K562 (cell line): ENCODE results near the gene UCKL1. TPM values are rescaled to one million over a fixed set of nuclear protein-coding genes. Genes with fewer than 3 reads are reported as not detected.

Experiments used
- PKNOX1 ChIP-seq: fragments of 450-650 bp; IDR thresholded peaks from 2 replicates; pipeline ENCODE4 v1.6.1; 2016
- ZBTB40 ChIP-seq, 2 experiments: fragments of 450-650 bp in 1 of 2; sonication (generic) in 1 of 2; formaldehyde crosslinking in 1 of 2; IDR thresholded peaks; 2 replicates each; pipeline versions ENCODE4 v1.7.1 to v1.9.0; 2016 to 2022; ENCODE audit warnings: inconsistent platforms in 1 of 2, mild to moderate bottlenecking in 1 of 2, missing genetic modification reagents in 1 of 2
- polyA plus RNA-seq, 8 experiments: library from polyadenylated mRNA; depleted of rRNA in 4 of 8; stranded (reverse) in 5 of 8; unstranded in 3 of 8; fragments of >200 nt; fragmentation: Nextera tagmentation in 2 of 8; fragmentation: Illumina TruSeq in 1 of 8; extraction: Ambion mirVana in 2 of 8; extraction: Trizol in 1 of 8; gene quantifications; 2 replicates each; pipeline versions ENCODE4 v1.2.1 to v1.2.3, GENCODE V29; 2011 to 2014; ENCODE audit warnings: inconsistent platforms in 1 of 8, missing spikeins in 1 of 8
- total RNA-seq, 7 experiments: library from RNA; depleted of rRNA in 6 of 7; stranded (reverse); fragments of >200 nt in 6 of 7; fragmentation: Illumina TruSeq in 2 of 7; extraction: Trizol in 2 of 7; gene quantifications; 2 replicates each; pipeline versions ENCODE4 v1.2.1 to v1.2.3, GENCODE V29; 2011 to 2021; ENCODE audit warnings: low replicate concordance in 1 of 7

UCKL1 gene
- total and polyA plus RNA-seq, 9 of the 15 experiments (the other 6 are each of a cell fraction or from before 2014, with no cell fraction given) = 3.1 to 52.8 (median 24.2) TPM

GRCh38 chr20:63894358-63895201 lies 61.6 kb downstream of the UCKL1 start, which contains the start of gene DNAJC5 (continued):
- TF ChIP-seq ZBTB40 (IDR thresholded peaks at IDR 0.05) (no peak), ZBTB40 (CRISPR knock-in tag; IDR thresholded peaks at IDR 0.05) (no peak), PKNOX1 (peak; percentile 96)
